ENCODE results near the gene NGRN. TPM values are rescaled to one million over a fixed set of nuclear protein-coding genes. Genes with fewer than 3 reads are reported as not detected.

The NGRN gene
- total and polyA plus RNA-seq, 2 donors (not counting 1 experiment from before 2014, with no cell fraction given), result 55.3 to 96.1 TPM

DNA sequence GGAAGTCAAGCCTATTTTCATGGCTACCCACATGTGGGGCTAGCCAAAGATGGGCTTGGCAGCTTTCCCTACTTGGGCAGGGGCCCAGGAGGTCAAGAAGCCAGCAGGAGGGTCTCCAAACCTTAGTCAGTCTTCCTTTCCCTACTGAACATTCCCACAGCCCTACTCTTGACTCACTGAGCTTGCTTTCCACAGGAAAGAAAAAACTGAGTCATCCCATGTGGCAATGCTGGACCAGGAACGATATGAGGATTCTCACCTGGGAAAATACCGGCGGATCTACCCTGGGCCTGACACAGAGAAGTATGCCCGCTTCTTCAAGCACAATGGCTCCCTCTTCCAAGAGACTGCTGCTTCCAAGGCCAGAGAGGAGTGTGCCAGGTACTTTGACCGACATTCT, 3.7 kb upstream of the NGRN start:
- Histone ChIP-seq H3K79me2 (ENCODE audit: control insufficient read depth, insufficient read depth, low read length) (peaks cover 10% of the 10 kb centered on the region), H3K4me3 (replicated peaks in 1 of 4; ENCODE audit: control extremely low read depth in 1 of 4, insufficient read depth in 1 of 4, low read depth in 3 of 4, low read length in 4 of 4) (no peak overlapping the region), H3K9me3 (ENCODE audit: control insufficient read depth, insufficient read depth, low read depth, low read length) (no peaks in the 10 kb centered on the region), H3K9ac (ENCODE audit: insufficient read depth, low read length) (no peak overlapping the region), H3K27ac (ENCODE audit: insufficient read depth, low read length) (no peak overlapping the region), H2AFZ (ENCODE audit: low read length) (no peak overlapping the region), H4K20me1 (ENCODE audit: control insufficient read depth, extremely low read depth, insufficient read depth, low read length) (no peaks in the 10 kb centered on the region), H3K4me1 (ENCODE audit: control insufficient read depth, extremely low read depth, insufficient read depth, low read length) (peaks cover 6% of the 10 kb centered on the region), H3K36me3 (ENCODE audit: control insufficient read depth, insufficient read depth, low read length) (no peaks in the 10 kb centered on the region), H3K4me2 (ENCODE audit: extremely low read depth, insufficient read depth, low read length) (no peak overlapping the region), H3K27me3 (ENCODE audit: control insufficient read depth, insufficient read depth, low read length) (no peaks in the 10 kb centered on the region)
- peak; percentile 6 to 53 for DNase-seq (ENCODE audit: low read depth in 2 of 2)
- TF ChIP-seq, protein P1, sequence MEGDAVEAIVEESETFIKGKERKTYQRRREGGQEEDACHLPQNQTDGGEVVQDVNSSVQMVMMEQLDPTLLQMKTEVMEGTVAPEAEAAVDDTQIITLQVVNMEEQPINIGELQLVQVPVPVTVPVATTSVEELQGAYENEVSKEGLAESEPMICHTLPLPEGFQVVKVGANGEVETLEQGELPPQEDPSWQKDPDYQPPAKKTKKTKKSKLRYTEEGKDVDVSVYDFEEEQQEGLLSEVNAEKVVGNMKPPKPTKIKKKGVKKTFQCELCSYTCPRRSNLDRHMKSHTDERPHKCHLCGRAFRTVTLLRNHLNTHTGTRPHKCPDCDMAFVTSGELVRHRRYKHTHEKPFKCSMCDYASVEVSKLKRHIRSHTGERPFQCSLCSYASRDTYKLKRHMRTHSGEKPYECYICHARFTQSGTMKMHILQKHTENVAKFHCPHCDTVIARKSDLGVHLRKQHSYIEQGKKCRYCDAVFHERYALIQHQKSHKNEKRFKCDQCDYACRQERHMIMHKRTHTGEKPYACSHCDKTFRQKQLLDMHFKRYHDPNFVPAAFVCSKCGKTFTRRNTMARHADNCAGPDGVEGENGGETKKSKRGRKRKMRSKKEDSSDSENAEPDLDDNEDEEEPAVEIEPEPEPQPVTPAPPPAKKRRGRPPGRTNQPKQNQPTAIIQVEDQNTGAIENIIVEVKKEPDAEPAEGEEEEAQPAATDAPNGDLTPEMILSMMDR (conservative IDR thresholded peaks at IDR 0.05 in 1 of 2, IDR thresholded peaks at IDR 0.05 in 1 of 2; ENCODE audit: low read depth in 1 of 2, low read length in 2 of 2), result no peak
- no peak for TF ChIP-seq EZH2 (IDR thresholded peaks at IDR 0.05; ENCODE audit: low read length, missing control alignments)

DNA sequence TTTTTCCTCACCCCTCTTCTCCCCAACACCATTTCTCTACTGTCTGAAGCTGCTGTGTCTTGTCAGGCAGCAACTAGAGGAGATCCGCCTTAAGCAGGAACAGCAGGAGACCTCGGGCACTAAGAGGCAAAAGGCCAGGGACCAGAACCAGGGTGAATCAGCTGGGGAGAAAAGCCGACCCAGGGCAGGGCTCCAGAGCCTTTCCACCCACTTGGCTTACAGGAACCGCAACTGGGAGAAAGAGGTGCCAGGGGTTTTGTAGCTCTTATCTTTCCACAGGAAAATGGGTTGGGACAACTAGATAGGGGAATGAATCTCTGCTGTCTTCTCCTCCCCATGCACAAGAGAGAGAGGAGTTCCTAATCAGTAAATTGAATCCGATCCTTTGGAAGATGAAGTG, 3.0 kb upstream of the NGRN start:
- no peak for DNase-seq (ENCODE audit: low read depth in 2 of 2)
- no peak for TF ChIP-seq EZH2 (IDR thresholded peaks at IDR 0.05; ENCODE audit: low read length, missing control alignments)
- TF ChIP-seq, protein P1 (conservative IDR thresholded peaks at IDR 0.05 in 1 of 2, IDR thresholded peaks at IDR 0.05 in 1 of 2; ENCODE audit: low read depth in 1 of 2, low read length in 2 of 2), result no peak
- no peak overlapping the region for H3K9ac ChIP-seq (ENCODE audit: insufficient read depth, low read length)
- no peak overlapping the region for H2AFZ ChIP-seq (ENCODE audit: low read length)
- H3K27ac ChIP-seq (ENCODE audit: insufficient read depth, low read length), result no peak overlapping the region
- peaks cover 9% of the 10 kb centered on the region for H3K4me1 ChIP-seq (ENCODE audit: control insufficient read depth, extremely low read depth, insufficient read depth, low read length)
- H3K27me3 ChIP-seq (ENCODE audit: control insufficient read depth, insufficient read depth, low read length), result no peaks in the 10 kb centered on the region
- H3K4me3 ChIP-seq (replicated peaks in 1 of 4; ENCODE audit: control extremely low read depth in 1 of 4, insufficient read depth in 1 of 4, low read depth in 3 of 4, low read length in 4 of 4), result no peak overlapping the region
- H3K4me2 ChIP-seq (ENCODE audit: extremely low read depth, insufficient read depth, low read length), result no peak overlapping the region
- H3K79me2 ChIP-seq (ENCODE audit: control insufficient read depth, insufficient read depth, low read length), result peaks cover 17% of the 10 kb centered on the region
- no peaks in the 10 kb centered on the region for H4K20me1 ChIP-seq (ENCODE audit: control insufficient read depth, extremely low read depth, insufficient read depth, low read length)
- no peaks in the 10 kb centered on the region for H3K36me3 ChIP-seq (ENCODE audit: control insufficient read depth, insufficient read depth, low read length)
- no peaks in the 10 kb centered on the region for H3K9me3 ChIP-seq (ENCODE audit: control insufficient read depth, insufficient read depth, low read depth, low read length)

DNA sequence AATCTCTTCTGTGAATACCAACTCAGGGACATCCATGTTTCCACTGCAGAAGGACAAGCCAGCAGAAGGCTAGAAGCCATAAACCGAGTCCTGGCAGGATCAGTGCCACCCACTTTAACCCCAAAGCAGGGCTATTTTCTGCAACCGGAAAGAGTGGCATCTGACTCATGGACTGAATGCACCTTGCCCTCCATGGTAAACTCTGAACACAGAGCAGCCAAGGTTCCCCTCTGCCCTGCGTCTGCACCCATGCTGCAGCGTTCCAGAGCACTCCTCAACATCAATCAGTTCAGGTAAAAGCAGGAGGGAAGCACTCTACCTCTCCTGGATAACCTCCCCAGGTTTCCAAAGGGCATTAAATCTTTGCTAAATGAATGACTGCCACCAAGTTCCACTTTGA, 801 bp upstream of the NGRN start:
- peaks cover 9% of the 10 kb centered on the region for H3K4me1 ChIP-seq (ENCODE audit: control insufficient read depth, extremely low read depth, insufficient read depth, low read length)
- no peaks in the 10 kb centered on the region for H4K20me1 ChIP-seq (ENCODE audit: control insufficient read depth, extremely low read depth, insufficient read depth, low read length)
- peak overlapping the region; percentile 13 for H2AFZ ChIP-seq (ENCODE audit: low read length)
- DNase-seq (ENCODE audit: low read depth in 2 of 2), result no peak
- no peaks in the 10 kb centered on the region for H3K36me3 ChIP-seq (ENCODE audit: control insufficient read depth, insufficient read depth, low read length)
- H3K4me2 ChIP-seq (ENCODE audit: extremely low read depth, insufficient read depth, low read length), result peak overlapping the region; percentile 87
- peaks cover 34% of the 10 kb centered on the region for H3K79me2 ChIP-seq (ENCODE audit: control insufficient read depth, insufficient read depth, low read length)
- TF ChIP-seq, protein P1 (conservative IDR thresholded peaks at IDR 0.05 in 1 of 2, IDR thresholded peaks at IDR 0.05 in 1 of 2; ENCODE audit: low read depth in 1 of 2, low read length in 2 of 2), result no peak
- TF ChIP-seq EZH2 (IDR thresholded peaks at IDR 0.05; ENCODE audit: low read length, missing control alignments), result no peak
- H3K27me3 ChIP-seq (ENCODE audit: control insufficient read depth, insufficient read depth, low read length), result no peaks in the 10 kb centered on the region
- H3K27ac ChIP-seq (ENCODE audit: insufficient read depth, low read length), result peak overlapping the region; percentile 93
- peak overlapping the region; percentile 92 for H3K9ac ChIP-seq (ENCODE audit: insufficient read depth, low read length)
- no peaks in the 10 kb centered on the region for H3K9me3 ChIP-seq (ENCODE audit: control insufficient read depth, insufficient read depth, low read depth, low read length)
- peak overlapping the region; percentile 91 to 99 (median 95) for H3K4me3 ChIP-seq (replicated peaks in 1 of 4; ENCODE audit: control extremely low read depth in 1 of 4, insufficient read depth in 1 of 4, low read depth in 3 of 4, low read length in 4 of 4)

All from fibroblast of lung (primary cell).